Activated T-helper 1 cell treated with anti-CD3 and anti-CD28 coated beads, Interleukin-2, amount 50 U/mL, for 16 hours (primary cell): Measurements from ENCODE around the gene GAL3ST2.
"Not testable (repeated sequence)": the region's sequence is repeated elsewhere in the genome, so short reads cannot be mapped to it uniquely, and the experiment has no call there.

Experiments
- DNase-seq, 2 donors: peaks; one replicate each; pipeline ENCODE4 v3.0.0-alpha.2; 2020; ENCODE audit warnings: low read depth in 1 of 2, low spot score in 1 of 2

The GAL3ST2 gene

DNA sequence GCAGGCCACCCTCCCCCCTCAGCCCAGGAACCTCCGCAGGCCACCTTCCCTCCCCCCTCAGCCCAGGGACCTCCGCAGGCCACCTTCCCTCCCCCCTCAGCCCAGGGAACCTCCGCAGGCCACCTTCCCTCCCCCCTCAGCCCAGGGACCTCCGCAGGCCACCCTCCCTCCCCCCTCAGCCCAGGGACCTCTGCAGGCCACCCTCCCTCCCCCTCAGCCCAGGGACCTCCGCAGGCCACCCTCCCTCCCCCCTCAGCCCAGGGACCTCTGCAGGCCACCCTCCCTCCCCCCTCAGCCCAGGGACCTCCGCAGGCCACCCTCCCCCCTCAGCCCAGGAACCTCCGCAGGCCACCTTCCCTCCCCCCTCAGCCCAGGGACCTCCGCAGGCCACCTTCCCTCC lies 29.6 kb downstream of the GAL3ST2 start:
- DNase-seq, result not testable (repeated sequence)

GRCh38 chr2:241808051-241808720 lies 31.6 kb downstream of the GAL3ST2 start:
- DNase-seq, result no peak

DNA sequence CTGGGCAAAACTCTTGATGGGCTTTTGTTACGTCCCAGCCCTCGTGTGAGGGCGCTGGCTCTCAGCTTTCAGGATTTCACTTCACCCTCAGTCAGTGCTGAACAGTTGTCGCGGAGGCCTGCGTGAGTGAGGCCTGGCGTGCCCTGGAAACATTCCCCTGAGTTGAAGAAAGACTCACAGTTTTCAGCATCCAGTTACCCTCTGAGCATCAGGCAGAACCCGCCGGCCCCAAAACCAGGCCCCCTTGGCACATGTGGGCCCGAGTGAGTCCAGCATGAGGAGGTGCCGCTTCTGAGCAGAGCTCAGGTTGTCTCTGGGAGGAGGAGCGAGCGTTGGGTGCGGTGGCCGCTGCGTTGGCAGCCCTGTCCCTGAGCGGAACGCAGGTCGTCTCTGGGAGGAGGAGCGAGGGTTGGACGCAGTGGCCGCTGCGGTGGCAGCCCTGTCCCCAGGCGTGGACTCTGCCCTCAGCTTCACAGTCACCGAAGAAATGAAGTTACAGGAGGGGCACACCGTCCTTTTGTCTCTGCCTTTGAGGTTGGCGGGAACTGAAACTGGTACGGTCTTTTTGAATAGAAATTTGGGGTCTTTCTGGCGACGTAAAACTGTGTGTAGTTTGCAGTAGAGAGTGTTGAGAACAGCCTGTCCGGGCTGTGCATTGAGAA lies 32.2 kb downstream of the GAL3ST2 start, which contains the start of gene NEU4:
TSS of gene NEU4 (plus strand) at position 473 of the 662 bp plus-strand sequence. CDS start 5,292 bp downstream, outside the sequence.
- no peak for DNase-seq

- no peak for DNase-seq
Observed at GRCh38 chr2:241809383-241810306, 33.0 kb downstream of the GAL3ST2 start.

DNA sequence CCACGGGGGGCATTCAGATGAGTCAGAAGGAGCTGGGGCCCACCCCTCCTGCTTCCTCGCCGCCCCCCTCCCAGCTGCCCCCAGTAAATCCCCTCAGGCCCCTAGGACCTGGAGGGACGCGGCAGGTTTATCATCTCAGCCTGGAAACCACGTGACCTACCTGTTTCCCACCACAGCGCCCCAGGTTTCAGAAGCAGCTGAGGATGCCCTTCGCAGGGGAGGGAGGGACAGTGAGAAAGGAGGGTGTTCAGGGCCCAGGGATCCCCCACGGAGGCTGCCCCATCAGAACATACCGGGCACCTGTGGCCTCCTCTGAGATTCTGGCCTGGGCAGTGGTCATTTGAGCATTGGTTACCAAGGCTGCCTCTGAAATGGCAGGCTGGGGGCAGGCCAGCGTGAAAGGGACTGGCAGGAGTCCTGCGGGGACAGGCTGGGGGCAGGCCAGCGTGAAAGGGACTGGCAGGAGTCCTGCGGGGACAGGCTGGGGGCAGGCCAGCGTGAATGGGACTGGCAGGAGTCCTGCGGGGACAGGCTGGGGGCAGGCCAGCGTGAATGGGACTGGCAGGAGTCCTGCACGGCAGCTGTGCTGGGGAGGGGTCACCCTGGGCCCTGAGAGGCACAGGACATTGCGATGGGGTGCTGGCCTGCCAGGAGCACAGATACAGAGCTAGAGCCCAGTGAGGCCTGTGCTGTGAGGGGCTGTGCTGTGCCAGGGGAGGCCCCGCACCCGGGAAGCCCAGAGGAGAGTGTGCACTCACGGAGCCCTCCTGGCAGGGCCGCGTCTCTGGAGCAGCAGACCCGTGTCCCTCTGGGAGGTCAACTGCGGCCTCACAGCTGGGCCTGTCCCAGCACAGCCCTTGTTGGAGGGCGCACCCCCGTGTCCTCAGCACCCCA lies 33.9 kb downstream of the GAL3ST2 start:
- no peak for DNase-seq

- DNase-seq, result no peak
Observed at GRCh38 chr2:241811201-241811951, 34.8 kb downstream of the GAL3ST2 start.

- no peak for DNase-seq
Observed at GRCh38 chr2:241811952-241812729, 35.5 kb downstream of the GAL3ST2 start.

GRCh38 chr2:241812730-241813643 lies 36.4 kb downstream of the GAL3ST2 start:
- no peak for DNase-seq

GRCh38 chr2:241813644-241814392 lies 37.2 kb downstream of the GAL3ST2 start:
- DNase-seq, result no peak

DNA sequence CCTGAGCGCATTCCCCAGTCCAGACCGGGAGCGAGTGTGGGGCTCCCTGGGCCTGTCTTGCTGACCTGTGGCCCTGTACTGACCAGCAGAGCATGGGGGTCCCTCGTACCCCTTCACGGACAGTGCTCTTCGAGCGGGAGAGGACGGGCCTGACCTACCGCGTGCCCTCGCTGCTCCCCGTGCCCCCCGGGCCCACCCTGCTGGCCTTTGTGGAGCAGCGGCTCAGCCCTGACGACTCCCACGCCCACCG lies 37.7 kb downstream of the GAL3ST2 start:
- no peak for DNase-seq

- DNase-seq, result no peak
Observed at GRCh38 chr2:241814643-241815476, 38.2 kb downstream of the GAL3ST2 start.

- no peak for DNase-seq
Observed at GRCh38 chr2:241815477-241816430, 39.1 kb downstream of the GAL3ST2 start.

- DNase-seq, result no peak
Observed at GRCh38 chr2:241816431-241817121, 40.0 kb downstream of the GAL3ST2 start.

GRCh38 chr2:241817126-241817820 lies 40.7 kb downstream of the GAL3ST2 start:
- no peak for DNase-seq
